ENCODE measurements around the gene UCK1.

- no peak for TF ChIP-seq SUZ12 (IDR thresholded peaks at IDR 0.05)
- no peak for TF ChIP-seq TARDBP (IDR thresholded peaks at IDR 0.05)
Observed at GRCh38 chr9:131552030-131552429, 21.0 kb upstream of the UCK1 start.
